HCT116 (cell line): Measurements from ENCODE around the gene KRT85. TPM values are rescaled to one million over a fixed set of nuclear protein-coding genes. Genes with fewer than 3 reads are reported as not detected.

Experiments
- ATAC-seq: fragments of 200-7000 bp; cut with Tn5 transposase; 2 replicates; pipeline ENCODE4 v1.9.1; 2020; ENCODE audit warnings: mild to moderate bottlenecking, moderate library complexity
- BruUV-seq: library from RNA; stranded (reverse); fragments of 400-500 nt; replicated peaks from 2 replicates; lab custom pipeline; 2021; lab: Mats Ljungman, UMichigan
- CTCF ChIA-PET: fragments of 300-600 bp; sonication (Branson Sonifier 250); formaldehyde crosslinking; loops from one replicate; lab custom pipeline; 2021; ENCODE audit warnings: antibody characterized with exemption; lab: Charles Lee
- POLR2A ChIA-PET: fragments of 300-600, 350-600 bp; sonication (Branson Sonifier 250); formaldehyde crosslinking; loops from one replicate; lab custom pipeline; 2021; ENCODE audit warnings: antibody characterized with exemption; lab: Charles Lee
- RAD21 ChIA-PET, 2 experiments: fragments of 300-600 bp; sonication (Branson Sonifier 250); formaldehyde crosslinking; loops; one replicate each; lab custom pipeline; 2023; ENCODE audit warnings: low total read pairs in 2 of 2; ENCODE audit not compliant: uncharacterized antibody in 2 of 2, unreplicated experiment in 2 of 2, low non-redundant PET in 1 of 2; lab: Charles Lee
- DNase-seq: peaks from one replicate; pipeline ENCODE4 v3.0.0-alpha.2; 2010; ENCODE audit warnings: low read depth, low spot score
- H2AFZ ChIP-seq: fragments of 200-600 bp; shearing (Covaris generic), sonication (generic); 2 replicates; pipeline ENCODE4 v1.6.1; 2017; ENCODE audit warnings: low read depth, mixed run types, mixed read lengths, antibody characterized with exemption, low read length; ENCODE audit not compliant: poor library complexity, severe bottlenecking
- H3K27ac ChIP-seq: 2 replicates; pipeline ENCODE4 v1.5.1; 2012; ENCODE audit warnings: low read depth, low read length
- H3K27me3 ChIP-seq: fragments of 200-600 bp; sonication (generic); 2 replicates; pipeline ENCODE4 v1.6.1; 2016; ENCODE audit warnings: mixed run types, low read length, mixed read lengths; ENCODE audit not compliant: insufficient read depth
- H3K36me3 ChIP-seq, 2 experiments: fragments of 200-500 bp in 1 of 2; fragments of 200-600 bp in 1 of 2; sonication (Bioruptor generic) in 1 of 2; sonication (generic) in 1 of 2; 2 replicates each; pipeline versions ENCODE4 v1.5.1 to v1.6.1; 2014 to 2016; ENCODE audit warnings: low read length in 2 of 2, inconsistent platforms in 1 of 2, mixed read lengths in 1 of 2, mixed run types in 1 of 2; ENCODE audit not compliant: insufficient read depth in 2 of 2, control insufficient read depth in 1 of 2
- H3K4me1 ChIP-seq, 2 experiments: fragments of 200-600 bp in 1 of 2; sonication (generic) in 1 of 2; 2 replicates each; pipeline versions ENCODE4 v1.5.1 to v1.6.1; 2012 to 2017; ENCODE audit warnings: low read length in 2 of 2, inconsistent platforms in 1 of 2, mild to moderate bottlenecking in 1 of 2, mixed read lengths in 1 of 2, mixed run types in 1 of 2, moderate library complexity in 1 of 2; ENCODE audit not compliant: insufficient read depth in 2 of 2, control insufficient read depth in 1 of 2
- H3K4me2 ChIP-seq: fragments of 200-600 bp; sonication (generic); 2 replicates; pipeline ENCODE4 v1.6.1; 2017; ENCODE audit warnings: mixed run types, low read length, mixed read lengths
- H3K4me3 ChIP-seq, 2 experiments: fragments of 200-600 bp in 1 of 2; sonication (generic) in 1 of 2; replicated peaks in 1 of 2; 2 replicates each; pipeline ENCODE4 v1.5.1; 2011 to 2016; ENCODE audit warnings: low read length in 2 of 2, control low read depth in 1 of 2, low read depth in 1 of 2, mild to moderate bottlenecking in 1 of 2, mixed read lengths in 1 of 2, mixed run types in 1 of 2
- H3K79me2 ChIP-seq: fragments of 200-600 bp; sonication (generic); 2 replicates; pipeline ENCODE4 v1.6.1; 2017; ENCODE audit warnings: mild to moderate bottlenecking, mixed run types, low read length, moderate library complexity, mixed read lengths; ENCODE audit not compliant: insufficient read depth
- H3K9ac ChIP-seq: fragments of 200-600 bp; sonication (generic); 2 replicates; pipeline ENCODE4 v1.6.1; 2016; ENCODE audit warnings: low read length, mixed read lengths
- H3K9me2 ChIP-seq: fragments of 200-600 bp; sonication (generic), shearing (Covaris generic); 2 replicates; pipeline ENCODE4 v1.6.1; 2017; ENCODE audit warnings: mixed run types, mild to moderate bottlenecking, moderate library complexity; ENCODE audit not compliant: insufficient read depth
- H3K9me3 ChIP-seq, 2 experiments: fragments of 200-500 bp in 1 of 2; fragments of 200-600 bp in 1 of 2; sonication (Bioruptor generic) in 1 of 2; sonication (generic) in 1 of 2; 2 replicates each; pipeline ENCODE4 v1.6.1; 2014 to 2017; ENCODE audit warnings: low read length in 2 of 2, mixed read lengths in 2 of 2, inconsistent platforms in 1 of 2, low read depth in 1 of 2, mild to moderate bottlenecking in 1 of 2, mixed run types in 1 of 2, moderate library complexity in 1 of 2; ENCODE audit not compliant: control insufficient read depth in 1 of 2, insufficient read depth in 1 of 2
- H4K20me1 ChIP-seq: fragments of 200-600 bp; sonication (generic), shearing (Covaris generic); 2 replicates; pipeline ENCODE4 v1.6.1; 2017; ENCODE audit warnings: mixed run types, mild to moderate bottlenecking, moderate library complexity; ENCODE audit not compliant: insufficient read depth
- EGR1 ChIP-seq: IDR thresholded peaks from 2 replicates; pipeline ENCODE4 v1.6.1; 2012; ENCODE audit warnings: low read depth
- JUND ChIP-seq: IDR thresholded peaks from 2 replicates; pipeline ENCODE4 v1.6.1; 2012
- POLR2AphosphoS5 ChIP-seq: IDR thresholded peaks from 2 replicates; pipeline ENCODE4 v1.6.1; 2011; ENCODE audit warnings: mild to moderate bottlenecking, low read depth, low read length, moderate library complexity
- RAD21 ChIP-seq: IDR thresholded peaks from 2 replicates; pipeline ENCODE4 v1.6.1; 2012; ENCODE audit warnings: low read depth, mild to moderate bottlenecking
- SIN3A ChIP-seq: IDR thresholded peaks from 2 replicates; pipeline ENCODE4 v1.6.1; 2012; ENCODE audit warnings: low read depth
- SP1 ChIP-seq: IDR thresholded peaks from 2 replicates; pipeline ENCODE4 v1.6.1; 2012; ENCODE audit warnings: low read depth
- YY1 ChIP-seq: IDR thresholded peaks from 2 replicates; pipeline ENCODE4 v1.6.1; 2011; ENCODE audit warnings: low read length, low read depth, moderate library complexity, mild to moderate bottlenecking; ENCODE audit not compliant: insufficient replicate concordance; ENCODE audit errors: extremely low read depth
- ZFX ChIP-seq: fragments of 450-650 bp; IDR thresholded peaks from 2 replicates; pipeline ENCODE4 v1.6.1; 2017
- intact Hi-C: fragments of 100-400 bp; cut with micrococcal nuclease; formaldehyde crosslinking; loops from 2 replicates; pipeline ENCODE4 v1.10.0; 2022
- total RNA-seq: library from RNA; stranded (reverse); gene quantifications from one replicate; pipeline ENCODE4 v1.2.1, GENCODE V29; 2021; ENCODE audit not compliant: unreplicated experiment
- TF ChIP-seq, protein P1 (sequence below): IDR thresholded peaks from 2 replicates; pipeline ENCODE4 v1.6.1; 2012
- TF ChIP-seq, protein P2 (sequence below): IDR thresholded peaks from 2 replicates; pipeline ENCODE4 v1.6.1; 2011; ENCODE audit warnings: mild to moderate bottlenecking, low read length, moderate library complexity; ENCODE audit not compliant: insufficient replicate concordance; ENCODE audit errors: extremely low read depth

KRT85 gene
- total RNA-seq, 1 experiment from 2014 or later = not detected

DNA sequence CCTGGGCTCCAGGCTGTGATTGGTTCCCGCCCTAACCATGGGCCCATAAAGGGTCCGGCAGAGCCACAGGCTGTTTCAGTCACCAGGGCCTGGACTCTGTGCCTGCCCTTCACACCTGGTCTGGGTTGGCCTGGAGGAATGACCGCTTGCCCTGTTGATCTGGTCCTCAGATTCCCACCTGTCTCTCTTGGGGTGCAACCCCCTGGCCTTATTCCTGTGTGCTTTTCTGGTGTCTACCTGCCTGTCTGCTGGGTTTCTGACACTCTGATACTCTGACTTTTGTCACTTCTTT is 43.2 kb downstream of the KRT85 start:
- Histone ChIP-seq H2AFZ (no peak overlapping the region), H4K20me1 (no peaks in the 10 kb centered on the region), H3K27me3 (no peaks in the 10 kb centered on the region; the same call in 1 of the 2 replicates), H3K9me2 (no peaks in the 10 kb centered on the region), H3K27ac (no peak overlapping the region), H3K9ac (no peak overlapping the region), H3K9me3 (no peaks in the 10 kb centered on the region), H3K79me2 (no peaks in the 10 kb centered on the region), H3K36me3 (no peaks in the 10 kb centered on the region)
- DNase-seq (no peak), ATAC-seq (no peak)
- intact Hi-C loops = no loop called here
- ChIA-PET CTCF (no interaction called here), POLR2A (no interaction called here), RAD21 (no interaction called here)
- BruUV-seq = no TSS peak
- TF ChIP-seq JUND = no peak
- TF ChIP-seq, protein P1, sequence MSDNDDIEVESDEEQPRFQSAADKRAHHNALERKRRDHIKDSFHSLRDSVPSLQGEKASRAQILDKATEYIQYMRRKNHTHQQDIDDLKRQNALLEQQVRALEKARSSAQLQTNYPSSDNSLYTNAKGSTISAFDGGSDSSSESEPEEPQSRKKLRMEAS = no peak
- TF ChIP-seq YY1 = no peak
- no peak for TF ChIP-seq EGR1
- no peak for TF ChIP-seq ZFX
- TF ChIP-seq SIN3A = no peak
- no peak for TF ChIP-seq POLR2AphosphoS5
- TF ChIP-seq RAD21 = no peak
- TF ChIP-seq, protein P2, sequence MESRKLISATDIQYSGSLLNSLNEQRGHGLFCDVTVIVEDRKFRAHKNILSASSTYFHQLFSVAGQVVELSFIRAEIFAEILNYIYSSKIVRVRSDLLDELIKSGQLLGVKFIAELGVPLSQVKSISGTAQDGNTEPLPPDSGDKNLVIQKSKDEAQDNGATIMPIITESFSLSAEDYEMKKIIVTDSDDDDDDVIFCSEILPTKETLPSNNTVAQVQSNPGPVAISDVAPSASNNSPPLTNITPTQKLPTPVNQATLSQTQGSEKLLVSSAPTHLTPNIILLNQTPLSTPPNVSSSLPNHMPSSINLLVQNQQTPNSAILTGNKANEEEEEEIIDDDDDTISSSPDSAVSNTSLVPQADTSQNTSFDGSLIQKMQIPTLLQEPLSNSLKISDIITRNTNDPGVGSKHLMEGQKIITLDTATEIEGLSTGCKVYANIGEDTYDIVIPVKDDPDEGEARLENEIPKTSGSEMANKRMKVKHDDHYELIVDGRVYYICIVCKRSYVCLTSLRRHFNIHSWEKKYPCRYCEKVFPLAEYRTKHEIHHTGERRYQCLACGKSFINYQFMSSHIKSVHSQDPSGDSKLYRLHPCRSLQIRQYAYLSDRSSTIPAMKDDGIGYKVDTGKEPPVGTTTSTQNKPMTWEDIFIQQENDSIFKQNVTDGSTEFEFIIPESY = no peak
- no peak for TF ChIP-seq SP1
- TF ChIP-seq, all 23 proteins: peak for 0
- Histone ChIP-seq H3K4me1 (peaks cover 0 to 19% of the 10 kb centered on the region in 2 experiments; a peak in 2 of 4 replicates), H3K4me3 (no peak overlapping the region), H3K4me2 (no peak overlapping the region)
